Islet precursor cell (in vitro differentiated cells): ENCODE measurements around the gene DNMT3A.
"Not testable (repeated sequence)": the region's sequence is repeated elsewhere in the genome, so short reads cannot be mapped to it uniquely, and the experiment has no call there.

Source experiments
- DNase-seq: peaks from one replicate; pipeline ENCODE4 v3.0.0-alpha.2; 2018

Gene DNMT3A

DNA sequence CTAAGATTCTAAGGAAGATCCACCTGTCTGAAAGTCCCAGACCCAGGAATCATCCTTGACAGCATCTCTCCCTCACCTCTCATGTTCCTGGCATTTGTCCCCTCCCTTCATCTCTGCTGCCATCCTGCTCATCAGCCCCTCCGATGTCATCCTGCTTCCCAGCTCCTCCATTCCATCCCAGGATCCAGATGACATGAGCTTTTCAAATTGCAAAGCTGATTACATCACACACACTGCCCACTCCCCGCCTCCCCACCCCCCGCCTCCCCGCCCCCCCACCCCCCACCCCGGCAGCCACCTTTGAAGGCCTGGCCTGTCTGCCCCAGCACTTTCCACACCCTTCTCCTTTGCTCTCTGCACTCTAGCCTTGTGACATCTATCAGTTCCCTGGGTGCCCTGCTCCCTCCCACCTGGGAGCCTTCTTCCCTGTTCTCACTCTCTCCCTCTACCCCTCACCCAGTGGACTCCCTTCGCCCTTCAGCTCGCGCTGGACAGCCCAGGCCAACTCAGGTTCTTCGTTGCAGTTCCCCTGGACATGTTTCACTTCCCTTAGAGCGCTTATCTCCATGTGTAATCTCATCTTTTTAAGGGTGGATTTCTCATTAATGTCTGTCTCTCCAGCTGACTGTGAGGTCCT is 61.6 kb downstream of the DNMT3A start:
- no peak for DNase-seq

DNA sequence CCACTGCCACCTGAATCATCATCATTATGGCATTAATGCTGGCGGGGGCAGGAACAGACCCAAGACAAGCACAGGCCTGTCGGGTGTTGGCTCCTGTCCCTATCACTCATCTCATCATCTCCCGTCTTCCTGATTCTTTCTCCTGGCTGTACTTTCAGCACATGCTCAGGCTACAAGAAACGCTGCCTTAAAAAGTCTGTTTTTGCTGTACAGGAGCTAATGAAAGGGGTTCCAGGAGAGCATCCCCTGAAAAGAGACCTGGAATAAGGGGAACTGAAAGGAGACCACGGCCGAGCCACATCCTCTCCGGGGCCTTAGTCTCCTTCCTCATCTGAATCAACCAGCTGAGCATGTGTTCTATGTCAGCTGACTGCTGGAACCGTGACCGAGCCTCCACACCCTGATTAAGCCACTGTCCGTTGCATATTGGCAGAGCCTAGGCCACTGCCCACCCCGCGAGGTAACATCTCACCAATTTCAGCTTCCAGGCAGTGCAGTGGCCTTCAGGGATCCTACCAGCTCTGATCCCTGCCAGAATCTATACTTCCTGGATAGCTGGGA is 62.6 kb downstream of the DNMT3A start:
- no peak for DNase-seq

GRCh38 chr2:25276569-25277465 is 64.9 kb downstream of the DNMT3A start:
- peak; percentile 81 for DNase-seq

- DNase-seq: no peak
These were observed 66.2 kb downstream of the DNMT3A start for GRCh38 chr2:25275575-25275965.

DNA sequence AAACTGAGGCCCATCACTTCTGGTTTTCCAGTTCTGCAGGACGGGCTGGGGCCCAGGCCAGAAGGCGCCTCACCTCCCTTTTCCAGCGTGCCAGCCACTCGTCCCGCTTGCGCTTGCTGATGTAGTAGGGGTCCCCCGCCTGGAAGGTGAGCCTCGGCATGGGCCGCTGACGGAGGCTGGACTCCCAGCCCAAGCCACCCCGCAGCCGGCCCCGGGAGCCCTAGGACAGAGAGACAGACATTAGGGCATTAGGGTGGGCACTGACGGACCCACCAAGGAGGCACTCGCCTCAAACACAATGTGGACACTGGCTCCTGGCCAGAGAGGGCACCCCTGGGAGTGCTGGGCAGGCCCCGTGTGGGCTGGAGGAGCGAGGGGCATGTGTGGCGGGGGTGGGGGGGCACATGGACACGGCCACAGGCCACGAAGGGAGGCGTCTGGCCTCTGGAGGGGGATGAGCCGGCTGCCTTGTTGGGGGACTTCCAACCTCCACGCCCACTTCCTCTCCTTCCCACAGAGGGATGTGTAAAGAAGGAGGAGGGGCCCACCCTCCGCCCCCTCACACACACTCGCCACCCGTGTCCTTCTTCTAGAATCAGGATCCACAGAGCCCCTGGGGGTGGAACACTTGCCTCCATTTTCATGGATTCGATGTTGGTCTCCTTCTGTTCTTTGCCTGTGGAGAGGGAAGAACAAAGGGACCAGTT is 66.7 kb downstream of the DNMT3A start:
- no peak for DNase-seq

GRCh38 chr2:25273985-25274535 is 67.7 kb downstream of the DNMT3A start:
- DNase-seq: no peak

GRCh38 chr2:25272705-25273104 is 69.0 kb downstream of the DNMT3A start:
- DNase-seq: not testable (repeated sequence)

GRCh38 chr2:25270061-25270460 is 71.7 kb downstream of the DNMT3A start:
- DNase-seq: peak; percentile 81

- no peak for DNase-seq
These were observed 72.5 kb downstream of the DNMT3A start for GRCh38 chr2:25269233-25269632.

- no peak for DNase-seq
These were observed 73.6 kb downstream of the DNMT3A start for GRCh38 chr2:25268139-25268538.

DNA sequence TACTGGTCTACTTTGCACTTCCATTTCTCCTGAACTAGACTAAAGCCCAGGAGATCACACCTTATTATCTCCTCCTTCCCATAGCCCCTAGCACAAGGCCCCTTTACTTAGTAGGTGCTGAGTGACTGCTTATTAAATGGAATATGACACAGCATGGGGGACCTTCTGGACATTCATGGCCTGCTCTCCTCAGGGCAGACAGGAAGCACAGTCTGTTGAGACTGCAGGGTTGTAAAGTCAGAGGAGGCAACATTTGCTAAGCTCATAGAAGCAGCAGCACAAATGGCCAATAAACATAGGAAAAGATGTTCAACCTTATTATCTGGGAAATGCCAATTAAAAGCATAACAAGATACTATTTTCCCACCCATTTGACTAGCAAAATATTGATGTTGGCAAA is 75.3 kb downstream of the DNMT3A start:
- DNase-seq: no peak

DNA sequence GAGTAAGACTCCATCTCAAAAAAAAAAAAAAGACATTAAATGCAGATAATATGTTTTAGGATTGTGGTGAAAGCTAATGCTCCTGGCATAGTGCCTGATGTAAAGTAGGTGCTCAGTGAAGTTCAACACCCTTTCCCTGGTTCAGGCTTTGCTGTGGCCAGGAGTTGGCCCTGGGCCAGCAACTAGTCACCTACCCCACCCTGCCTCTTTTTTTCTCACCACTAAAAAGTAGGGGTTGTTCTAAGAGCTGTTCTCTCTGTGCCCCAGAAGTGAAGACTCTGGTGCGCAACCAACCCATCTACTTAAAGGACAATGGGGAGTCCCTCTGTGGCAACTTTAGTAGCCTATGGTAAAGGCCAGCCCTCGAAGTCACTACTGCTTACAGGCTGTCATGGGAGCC is 75.9 kb downstream of the DNMT3A start:
- no peak for DNase-seq

DNA sequence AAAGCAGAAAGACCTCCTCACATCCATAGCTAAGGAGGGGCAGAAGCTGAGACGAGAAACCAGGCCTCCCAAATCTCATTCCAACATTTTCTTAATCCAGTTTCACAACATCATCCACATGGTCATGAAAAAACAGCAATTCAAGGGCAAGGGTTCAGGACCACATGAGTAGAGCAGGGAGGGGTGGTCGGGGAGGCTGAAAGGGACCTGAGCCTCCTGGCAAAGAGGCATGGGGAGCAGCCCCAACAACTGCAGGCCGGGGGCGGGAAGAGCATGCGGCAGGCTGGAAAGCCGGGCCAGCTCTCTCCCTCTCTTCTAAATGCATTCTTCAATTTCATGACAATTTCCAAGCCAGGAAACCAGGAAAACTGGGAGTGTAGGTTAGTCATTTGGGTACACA is 76.7 kb downstream of the DNMT3A start:
- DNase-seq: no peak

GRCh38 chr2:25262288-25262687 is 79.4 kb downstream of the DNMT3A start:
- DNase-seq: no peak

GRCh38 chr2:25259737-25260124 is 82.0 kb downstream of the DNMT3A start:
- DNase-seq: peak; percentile 70

GRCh38 chr2:25258847-25259736 is 82.6 kb downstream of the DNMT3A start:
- no peak for DNase-seq

- no peak for DNase-seq
These were observed 83.5 kb downstream of the DNMT3A start for GRCh38 chr2:25257931-25258846.

GRCh38 chr2:25257032-25257552 is 84.6 kb downstream of the DNMT3A start:
- DNase-seq: no peak

- no peak for DNase-seq
These were observed 85.2 kb downstream of the DNMT3A start for GRCh38 chr2:25256488-25256875.

- no peak for DNase-seq
These were observed 85.8 kb downstream of the DNMT3A start for GRCh38 chr2:25255745-25256487.
